Activated T-helper 1 cell treated with Interleukin-2 at 50 U/mL for 16 hours (primary cell): ENCODE results near the gene FRMD1.

Experiments used
- DNase-seq: peaks from one replicate; pipeline ENCODE4 v3.0.0-alpha.2; 2020; ENCODE audit warnings: low read depth

The FRMD1 gene

DNA sequence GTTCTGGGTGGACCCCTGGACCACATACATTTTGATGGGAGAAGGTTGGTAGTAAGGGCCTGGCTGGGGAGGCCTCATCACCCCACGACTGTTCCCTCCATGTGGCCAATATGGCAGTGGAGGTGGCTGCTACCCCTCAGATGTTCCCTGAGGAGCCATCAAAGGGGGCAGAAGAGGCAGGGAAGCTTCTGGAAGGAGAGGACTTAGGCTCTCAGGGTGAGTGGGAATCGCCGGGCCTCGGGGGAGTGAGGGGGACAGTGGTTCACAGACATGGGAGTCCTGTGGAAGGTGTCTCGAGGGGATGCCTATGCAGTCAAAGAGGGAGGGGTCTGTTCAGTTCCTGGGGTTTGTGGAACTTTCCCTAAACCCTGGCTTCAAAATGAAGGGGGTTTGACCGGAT, 32.9 kb upstream of the FRMD1 start:
- no peak for DNase-seq

DNA sequence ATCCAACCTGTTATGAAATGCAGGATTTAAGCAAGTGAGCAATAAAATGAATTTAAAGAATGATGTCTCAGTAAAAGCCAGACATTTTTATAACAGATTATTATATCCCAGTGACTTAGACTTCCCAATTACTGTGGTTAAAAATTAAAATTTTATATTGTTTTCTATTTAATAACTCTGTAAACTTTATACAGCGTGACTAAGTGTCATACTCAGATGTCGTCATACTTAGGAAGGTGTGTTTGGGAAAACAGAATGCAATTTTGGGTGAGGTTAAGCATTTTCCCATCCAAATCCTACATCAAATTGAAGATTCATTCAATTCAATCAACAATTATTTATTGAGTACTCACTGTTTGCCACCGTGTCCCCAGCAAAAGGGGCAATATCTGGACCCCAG, 31.4 kb upstream of the FRMD1 start:
- DNase-seq = no peak

DNA sequence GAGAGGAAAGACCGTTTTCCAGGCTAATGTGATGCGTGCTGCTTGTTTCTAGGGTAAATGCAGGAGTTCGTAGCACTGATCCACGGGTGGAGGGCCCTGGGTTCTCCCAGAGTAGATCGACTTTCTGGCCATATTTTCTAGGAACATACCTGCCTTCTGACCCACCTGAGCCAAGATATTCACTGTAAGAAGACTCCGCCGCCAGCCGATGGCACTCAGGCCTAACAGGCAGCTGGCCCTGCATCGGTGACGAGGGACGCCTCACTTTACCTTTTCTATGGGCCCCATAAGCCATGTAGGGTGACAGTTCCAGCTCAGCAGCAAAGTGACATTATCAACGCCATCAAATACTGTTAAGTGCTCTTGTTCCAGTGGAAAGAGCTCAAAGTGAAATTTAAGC, 30.2 kb upstream of the FRMD1 start:
- DNase-seq = no peak

DNA sequence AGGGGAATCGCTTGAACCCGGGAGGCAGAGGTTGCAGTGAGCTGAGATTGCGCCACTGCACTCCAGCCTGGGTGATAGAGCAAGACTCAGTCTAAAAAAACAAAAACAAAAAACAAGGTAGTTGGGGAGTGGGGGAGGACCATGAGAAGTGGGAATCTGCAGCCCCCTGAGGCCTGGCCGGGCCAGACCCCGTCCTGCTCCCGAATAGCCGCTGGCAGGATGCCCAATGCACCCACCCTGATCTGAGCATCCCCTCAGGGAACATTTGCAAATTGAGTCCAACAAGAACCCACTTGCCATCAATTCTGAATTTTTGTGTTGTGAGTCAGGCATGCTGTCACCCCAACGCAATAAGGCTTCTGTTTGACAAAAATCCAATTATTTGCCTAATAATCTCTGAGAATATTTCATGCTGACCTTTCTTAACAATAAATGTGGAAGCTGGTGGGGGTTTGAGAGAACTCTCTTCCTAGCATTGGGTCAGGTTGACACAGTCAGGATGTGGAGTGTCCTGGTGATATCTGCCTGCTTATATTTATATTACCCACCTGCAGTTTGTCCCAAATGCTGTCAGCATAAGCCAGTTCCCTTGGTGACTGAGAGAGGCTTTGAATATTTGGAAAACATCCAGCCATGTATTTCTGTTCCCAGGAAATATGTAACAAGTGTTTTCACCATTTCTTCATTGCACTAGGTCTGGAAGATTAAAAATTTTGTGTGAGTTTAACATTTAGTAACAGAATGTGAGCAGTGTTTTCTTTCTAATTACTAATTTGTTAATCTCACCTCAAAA, 28.4 kb upstream of the FRMD1 start:
- no peak for DNase-seq

DNA sequence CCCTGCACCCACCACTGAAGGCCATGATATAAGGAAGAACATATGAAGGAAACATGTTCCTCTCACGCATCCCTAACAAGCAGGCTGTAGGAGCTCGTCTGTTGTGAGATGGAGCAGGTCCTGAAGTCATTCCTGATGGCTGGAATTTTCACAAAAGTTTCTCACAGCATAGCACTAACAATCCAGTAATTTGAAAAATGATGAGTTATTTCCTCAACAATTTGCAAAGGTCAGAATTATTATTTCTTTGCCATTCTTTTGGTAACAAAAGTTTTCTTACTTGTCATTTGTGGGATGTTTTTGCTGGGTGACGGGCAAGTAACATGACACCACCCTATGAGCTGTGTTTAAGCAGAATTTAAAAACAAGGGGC, 27.6 kb upstream of the FRMD1 start:
- no peak for DNase-seq

DNA sequence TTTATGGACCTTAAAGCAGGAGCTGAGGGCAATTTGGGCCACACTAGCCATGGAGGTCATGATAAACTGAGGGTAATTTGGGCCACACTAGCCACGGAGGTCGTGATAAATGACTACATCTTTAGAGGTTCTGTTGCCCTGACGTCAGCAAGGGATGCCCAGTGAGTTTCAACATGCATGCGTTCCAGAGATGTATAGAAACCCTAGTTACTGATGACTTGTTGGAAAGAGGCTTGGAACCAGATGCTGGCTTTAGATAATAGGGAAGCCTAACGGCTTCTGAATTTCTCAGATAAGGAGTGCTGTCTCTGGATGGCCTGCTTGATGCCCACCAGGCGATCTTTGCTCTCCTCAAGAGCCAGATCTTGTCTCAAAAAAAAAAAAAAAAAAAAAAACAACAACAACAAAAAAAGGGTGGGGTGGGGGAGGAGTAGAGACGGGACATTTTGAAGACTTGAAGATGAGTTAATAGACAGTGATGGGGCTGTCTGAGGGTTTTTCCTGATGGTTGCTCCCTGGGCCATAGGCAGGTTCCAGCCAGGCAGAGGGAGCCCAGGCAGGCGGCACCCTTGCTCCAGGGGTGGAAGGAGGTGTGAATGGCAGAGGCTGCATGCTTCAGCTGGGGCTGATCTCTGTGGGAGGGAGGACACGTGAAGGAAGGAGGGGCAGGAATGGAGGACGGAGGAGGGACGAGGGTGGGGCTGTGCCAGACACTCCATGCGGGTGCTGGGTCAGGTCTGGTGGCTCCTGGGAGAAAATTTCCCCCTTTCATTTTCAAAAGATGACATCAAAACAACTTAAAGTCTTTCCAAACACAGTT, 27.0 kb upstream of the FRMD1 start:
- DNase-seq = no peak

DNA sequence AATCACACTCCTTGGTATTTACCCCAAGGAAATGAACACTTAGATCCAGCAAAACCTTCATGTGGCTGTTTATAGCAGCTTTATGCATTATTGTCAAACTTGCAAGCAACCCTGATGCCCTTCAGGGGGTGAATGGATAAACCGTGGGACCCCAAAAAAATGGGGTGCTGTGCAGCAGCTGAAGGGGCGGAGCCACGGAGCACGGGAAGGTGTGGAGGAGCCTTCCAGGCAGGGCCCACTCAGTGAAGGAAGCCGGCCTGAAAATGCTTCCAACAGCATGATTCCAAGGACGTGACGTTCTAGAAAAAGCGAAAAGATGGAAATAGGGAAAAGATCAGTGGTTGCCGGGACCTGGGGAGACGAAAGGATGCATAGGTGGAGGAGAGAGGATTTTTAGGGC, 25.6 kb upstream of the FRMD1 start:
- DNase-seq = no peak

DNA sequence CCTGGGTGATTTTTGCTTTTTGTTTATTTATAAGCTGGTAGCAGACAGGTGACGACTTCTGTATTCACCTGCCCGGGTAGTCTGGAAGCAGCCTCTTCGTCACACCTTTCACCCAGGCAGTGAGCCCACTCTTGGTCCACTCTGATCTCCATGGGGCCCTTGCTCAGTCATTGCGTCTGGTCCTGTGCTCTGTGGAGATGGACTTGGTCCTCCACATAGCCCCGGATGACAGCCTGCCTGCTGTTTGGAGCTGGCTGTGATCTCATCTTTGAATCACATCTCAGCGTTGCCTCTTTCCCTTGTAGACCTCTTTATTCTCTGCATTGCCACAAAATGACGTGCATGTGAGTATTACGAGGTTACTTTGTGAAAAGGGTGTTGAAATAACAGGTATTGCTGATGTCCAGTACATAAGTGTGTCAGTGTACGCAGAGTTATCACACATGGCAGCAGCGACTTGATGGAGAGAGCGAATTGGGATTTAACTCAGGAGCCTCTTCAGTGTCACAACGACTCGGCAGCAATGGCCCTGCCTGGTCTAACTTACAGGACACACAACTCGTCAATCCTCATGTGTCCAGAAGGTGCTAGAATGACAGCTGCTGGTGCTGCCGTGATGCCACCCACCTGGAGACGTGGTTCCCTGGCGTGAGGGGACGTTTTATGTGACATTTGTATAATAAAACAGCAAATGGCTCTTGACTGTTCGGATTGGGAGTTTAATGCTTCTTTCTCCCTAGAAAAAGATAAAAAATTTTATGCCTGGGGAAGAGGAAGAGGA, 24.2 kb upstream of the FRMD1 start:
- no peak for DNase-seq

DNA sequence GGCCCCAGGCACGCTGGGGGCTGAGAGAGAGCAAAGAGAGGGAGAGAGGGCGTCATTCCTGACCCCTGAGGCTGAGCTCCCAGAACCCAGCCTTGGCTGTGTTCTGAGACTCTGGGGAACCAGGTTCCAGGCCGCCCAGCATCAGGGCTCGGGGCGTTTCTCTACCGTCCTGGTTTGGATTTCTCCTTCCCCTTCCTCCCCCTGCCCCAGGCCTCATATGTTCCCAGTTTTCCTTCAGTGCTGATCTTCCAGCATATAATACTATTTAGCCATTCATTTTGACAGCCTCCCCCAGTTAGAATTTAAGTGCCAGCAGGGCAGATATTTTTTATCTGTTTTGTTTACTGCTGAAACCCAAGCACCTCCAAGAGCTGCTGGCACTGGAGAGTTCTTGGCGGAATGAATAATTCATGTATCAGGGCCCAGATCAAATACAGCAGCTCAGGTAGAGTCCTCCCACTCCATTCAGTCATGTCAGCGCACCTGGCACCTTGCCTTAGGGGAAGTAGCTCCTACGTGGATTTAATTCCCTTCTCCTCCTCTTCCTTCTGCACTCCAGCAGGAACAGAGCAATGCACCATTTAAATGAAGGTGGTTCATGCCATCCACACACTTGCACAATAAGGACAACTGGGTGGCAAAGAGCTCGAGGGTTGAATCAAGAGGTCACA, 23.4 kb upstream of the FRMD1 start:
- DNase-seq = no peak

DNA sequence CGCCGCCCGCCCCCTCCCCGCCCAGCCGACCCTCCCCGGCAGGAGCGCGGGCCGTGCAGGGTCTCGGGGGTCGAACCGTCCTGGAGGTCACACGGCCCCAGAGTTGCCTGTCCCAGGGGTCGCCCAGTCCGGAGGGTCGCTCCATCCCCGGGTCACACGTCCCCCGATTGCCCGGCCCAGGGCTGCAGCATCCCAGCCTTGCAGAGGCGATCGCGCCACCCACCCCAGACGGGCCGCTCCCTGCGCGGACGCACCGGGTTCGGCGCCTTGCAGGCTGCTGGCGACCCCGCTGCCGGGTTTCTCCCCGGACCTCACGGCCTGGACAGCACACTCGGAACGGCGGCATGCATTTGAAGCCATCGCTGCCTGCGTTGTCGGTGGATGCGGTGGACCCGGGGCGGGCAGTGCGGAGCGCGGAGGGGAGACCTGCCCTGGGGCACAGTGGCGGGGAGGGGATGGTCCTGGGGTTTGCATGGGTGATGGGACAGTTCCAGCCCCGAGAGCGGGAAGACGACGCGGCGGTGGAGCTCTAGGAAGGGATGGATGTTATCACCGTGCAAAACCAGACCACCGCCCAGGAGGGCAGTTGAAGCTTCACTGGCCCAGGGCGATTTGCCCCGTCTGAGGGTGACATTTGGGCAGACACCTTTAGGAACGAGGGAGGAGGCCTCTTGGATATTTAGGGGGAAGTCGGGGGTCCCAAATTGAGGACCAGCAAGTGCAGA, 22.7 kb upstream of the FRMD1 start:
- DNase-seq = no peak

DNA sequence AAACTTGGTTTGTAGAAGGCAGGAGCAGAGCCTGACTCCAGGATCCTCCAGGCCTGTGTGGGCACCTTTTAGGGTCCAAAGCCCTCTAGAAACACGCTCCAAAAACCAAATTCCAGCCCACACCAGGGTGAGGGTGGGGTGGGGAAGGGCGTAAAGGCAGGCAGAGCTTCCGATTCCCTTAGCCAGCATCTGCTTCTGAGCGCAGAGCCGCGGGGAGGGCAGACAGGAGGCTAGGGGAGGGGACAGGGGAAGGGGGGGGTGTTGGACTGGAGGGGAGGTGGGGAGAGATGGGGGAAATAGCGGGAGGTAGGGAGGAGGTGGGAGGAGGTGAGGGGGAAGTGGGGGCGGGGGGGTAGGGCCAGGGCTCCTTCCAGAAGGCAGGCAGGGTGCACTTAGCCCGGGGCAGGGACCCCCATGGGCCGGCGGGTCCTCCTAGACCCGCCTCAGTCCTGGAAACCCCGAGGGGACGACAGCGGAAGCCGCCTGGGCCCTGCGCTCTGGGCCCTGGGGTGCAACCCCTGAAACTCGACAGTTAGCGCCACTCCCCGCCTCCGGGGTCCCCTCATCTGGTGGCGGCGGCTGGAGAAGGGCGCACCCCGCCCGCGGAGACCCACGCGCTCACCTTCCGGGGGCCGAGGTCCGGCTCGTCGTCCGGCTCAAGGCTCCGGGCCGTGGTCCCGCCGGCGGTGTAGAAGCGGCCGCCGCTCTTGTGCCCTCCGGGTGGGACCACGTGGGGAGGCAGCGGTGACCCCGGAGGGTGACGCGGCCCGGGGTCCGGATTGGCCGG, 22.0 kb upstream of the FRMD1 start:
- no peak for DNase-seq

DNA sequence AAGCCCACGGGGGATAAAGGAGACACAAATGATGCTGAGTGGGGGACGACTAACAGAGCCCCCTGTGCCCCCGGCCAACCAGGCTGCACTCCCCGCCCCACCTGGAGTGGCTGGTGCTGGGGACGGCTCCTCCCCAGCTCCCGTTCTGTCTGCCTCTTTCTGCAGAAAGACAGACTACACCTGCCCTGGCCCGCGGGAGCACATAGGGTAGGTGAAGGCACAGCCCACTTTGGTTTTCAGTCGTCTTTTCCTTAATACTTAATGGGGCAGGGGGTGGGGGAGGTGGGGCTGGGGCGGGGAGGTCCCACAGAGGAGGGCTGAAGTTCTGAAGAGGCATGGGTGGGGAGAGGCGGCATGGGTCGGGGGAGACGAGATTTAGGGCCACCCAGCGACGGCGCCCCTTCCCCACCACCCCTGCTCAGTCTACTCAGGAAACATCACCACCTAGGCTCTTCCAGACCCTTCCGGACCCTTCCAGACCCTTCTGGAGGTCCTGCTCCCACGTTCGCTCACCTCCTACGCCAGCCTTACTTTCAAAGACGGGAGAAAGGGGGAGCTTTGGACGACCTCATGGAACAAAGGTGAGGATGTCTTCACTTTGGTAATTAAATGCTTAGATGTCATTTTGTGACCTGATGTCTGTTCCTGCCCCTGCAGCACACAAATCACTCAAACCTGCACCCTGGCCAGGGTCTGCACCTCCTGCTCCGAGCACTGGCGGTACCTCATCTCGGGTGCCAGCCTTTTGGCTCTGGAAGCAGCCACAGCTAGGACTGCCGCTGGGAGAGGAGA, 21.2 kb upstream of the FRMD1 start:
- DNase-seq = no peak

DNA sequence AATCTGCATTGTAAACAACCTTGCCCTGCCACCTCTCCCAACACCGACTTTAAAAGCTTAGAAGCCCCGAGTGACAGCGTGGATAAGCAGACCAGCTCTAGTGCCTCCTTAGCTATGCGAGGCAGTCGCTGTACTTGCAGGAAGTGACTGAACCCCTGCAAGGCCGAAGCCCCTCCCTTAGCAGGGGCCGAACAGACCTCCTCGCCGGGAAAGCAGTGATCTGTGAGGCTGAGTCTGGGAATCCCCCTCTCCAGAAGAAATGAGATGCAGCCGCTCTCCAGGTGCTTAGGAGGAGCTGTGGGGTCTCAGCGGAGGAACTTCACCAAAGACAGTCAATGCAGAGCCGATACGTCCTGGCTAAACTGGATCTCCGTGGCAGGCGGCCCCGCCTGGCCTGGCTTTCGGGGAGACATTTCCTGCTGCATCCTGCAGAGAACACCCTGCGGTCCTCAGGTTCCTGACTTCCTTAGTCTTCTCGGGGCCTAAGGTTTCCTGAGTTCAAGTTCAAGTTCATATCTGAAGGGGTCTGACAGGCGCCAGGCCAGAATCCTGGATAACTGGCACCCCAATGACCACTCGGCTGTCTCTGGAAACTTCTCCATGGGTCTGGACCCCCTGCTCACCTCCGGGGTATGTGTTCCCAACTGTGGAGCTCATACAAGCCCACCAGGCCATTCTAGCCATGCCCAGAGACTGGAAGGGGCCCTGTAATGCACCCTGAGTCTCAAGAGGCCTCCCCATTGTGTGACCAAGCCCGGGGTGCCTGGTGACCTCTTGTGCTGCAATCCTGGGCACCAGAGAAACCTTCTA, 20.4 kb upstream of the FRMD1 start:
- no peak for DNase-seq

DNA sequence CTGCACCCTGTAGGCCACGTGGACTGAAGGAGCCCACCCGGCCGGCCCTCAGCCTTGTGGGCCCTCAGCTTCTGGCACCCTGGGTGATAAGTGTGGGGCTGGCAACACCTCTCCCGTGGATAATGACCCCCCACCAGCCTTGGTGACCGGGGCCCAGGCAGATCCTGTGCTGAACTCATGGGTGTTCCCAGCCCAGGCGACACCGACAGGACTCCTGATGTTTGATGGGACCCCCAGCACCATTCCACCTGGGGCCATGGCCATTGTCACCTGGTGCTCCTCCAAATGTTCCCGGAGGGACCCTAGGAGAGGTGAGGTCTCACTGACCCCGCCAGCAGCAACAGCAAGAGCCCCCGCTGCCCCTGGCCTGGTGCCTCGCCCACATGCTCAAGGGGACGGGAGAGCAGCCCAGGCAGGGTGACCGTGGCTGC, 19.4 kb upstream of the FRMD1 start:
- DNase-seq = no peak

DNA sequence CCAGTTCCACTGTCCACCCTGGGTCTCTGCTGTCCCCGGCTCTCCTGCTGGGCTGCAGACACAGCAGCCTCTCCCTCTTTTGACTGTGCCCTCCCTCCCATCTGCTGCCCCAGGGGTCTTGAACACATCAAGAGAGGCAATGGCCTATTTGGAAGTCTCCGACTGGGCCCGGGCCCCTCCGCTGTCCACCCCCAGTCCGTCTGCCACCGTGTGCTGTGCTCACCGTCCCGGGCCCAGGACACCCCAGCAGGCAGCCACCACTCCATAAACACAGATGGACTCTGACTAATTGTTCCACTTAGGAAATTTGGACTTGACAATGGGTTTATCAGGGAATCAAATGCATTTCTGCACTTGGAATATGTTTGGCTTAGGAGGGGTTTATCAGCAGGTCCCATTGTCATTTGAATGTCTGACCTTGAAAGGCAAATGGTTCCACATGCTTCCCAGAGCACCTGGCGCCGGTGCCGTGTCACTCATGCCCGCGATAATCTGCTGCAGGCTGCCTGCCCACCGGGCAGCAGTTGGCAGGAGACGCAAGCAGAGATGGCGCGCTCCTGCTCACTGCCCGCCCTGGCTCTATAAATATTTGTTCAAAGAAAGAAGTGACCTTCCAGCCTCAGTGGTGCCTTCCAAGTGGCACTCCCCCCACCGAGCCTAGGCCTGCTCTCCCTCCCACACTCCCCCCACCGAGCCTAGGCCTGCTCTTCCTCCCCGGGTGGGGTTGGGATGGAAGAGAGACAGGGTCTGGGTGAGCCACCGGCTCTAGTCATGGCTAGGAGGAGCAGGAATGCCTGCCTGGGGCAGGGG, 18.8 kb upstream of the FRMD1 start:
- DNase-seq = no peak

DNA sequence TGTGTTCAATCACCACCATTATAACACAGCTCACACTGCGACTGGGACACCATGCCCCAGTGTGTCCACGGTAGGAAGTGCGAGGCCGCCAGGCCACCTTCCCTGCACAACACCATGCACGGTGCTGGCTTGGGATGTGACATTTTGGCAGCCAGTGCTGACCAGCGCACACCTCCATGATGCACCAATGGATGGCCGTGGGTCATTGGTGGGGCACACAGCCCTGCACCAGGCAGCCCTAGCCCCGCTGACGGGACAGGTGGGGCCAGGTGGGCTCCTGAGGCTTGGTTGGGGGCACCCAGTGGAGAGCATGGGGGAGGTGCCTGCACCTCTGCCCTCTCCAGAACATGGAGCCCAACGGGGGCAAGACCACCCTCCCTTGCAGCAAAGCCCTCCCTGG, 18.2 kb upstream of the FRMD1 start:
- DNase-seq = no peak

DNA sequence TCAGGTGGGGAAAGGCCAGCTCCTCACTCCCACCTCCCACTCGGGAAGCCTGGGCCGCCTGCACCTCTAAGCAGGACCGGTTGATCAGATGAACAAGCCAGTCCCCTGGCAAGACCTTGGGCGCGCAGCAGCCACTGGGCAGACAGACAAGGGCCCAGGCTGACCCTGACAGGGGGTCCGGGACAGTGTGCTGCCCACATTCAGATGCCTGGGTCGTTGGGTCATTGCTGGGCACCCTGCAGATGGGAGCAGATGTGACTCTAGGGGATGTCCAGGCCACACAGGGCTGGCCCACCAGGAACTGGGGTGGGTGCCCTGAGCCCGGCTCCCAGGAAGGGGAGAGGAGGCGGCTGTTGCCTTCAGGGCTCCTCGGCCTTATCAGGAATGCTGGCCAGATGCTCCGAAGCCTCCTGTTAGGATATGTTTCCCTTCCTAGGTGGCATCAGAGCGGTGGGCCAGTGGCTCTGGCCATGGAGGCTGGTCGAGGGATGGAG, 17.3 kb upstream of the FRMD1 start:
- DNase-seq = no peak

DNA sequence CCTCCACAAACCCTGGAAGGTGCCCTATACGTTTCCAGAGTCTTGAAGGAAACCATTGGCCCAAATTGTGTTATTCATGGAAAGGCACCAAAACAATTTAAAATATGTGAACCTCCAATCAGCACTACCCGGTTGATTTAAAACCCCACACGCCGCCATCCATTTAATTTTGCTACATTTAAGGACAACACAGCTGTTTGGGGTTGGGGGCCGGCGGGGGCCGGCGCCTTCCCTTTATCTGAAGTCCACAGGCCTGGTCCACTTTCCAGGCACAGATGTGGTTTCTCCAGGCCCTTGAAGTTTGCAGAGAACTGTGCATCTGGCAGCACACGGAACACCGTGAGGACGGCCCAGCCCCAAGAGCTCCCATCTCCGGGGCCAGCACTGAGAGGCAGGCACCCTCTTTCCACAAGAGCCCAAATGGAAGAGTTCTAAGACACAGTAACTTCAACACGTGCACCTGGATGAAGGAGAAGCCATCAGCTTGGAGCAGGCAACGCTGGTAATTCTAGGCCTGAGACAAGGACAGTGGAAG, 16.8 kb upstream of the FRMD1 start:
- no peak for DNase-seq
